HG03135 (cell line): Measurements from ENCODE around the gene CEP112.
"Not testable (repeated sequence)": the region's sequence is repeated elsewhere in the genome, so short reads cannot be mapped to it uniquely, and the experiment has no call there.

Experiments
- ATAC-seq: cut with Tn5 transposase; IDR thresholded peaks from one replicate; pipeline ENCODE4 v1.9.1; 2021; ENCODE audit warnings: mild to moderate bottlenecking, moderate library complexity; ENCODE audit not compliant: unreplicated experiment

The CEP112 gene

DNA sequence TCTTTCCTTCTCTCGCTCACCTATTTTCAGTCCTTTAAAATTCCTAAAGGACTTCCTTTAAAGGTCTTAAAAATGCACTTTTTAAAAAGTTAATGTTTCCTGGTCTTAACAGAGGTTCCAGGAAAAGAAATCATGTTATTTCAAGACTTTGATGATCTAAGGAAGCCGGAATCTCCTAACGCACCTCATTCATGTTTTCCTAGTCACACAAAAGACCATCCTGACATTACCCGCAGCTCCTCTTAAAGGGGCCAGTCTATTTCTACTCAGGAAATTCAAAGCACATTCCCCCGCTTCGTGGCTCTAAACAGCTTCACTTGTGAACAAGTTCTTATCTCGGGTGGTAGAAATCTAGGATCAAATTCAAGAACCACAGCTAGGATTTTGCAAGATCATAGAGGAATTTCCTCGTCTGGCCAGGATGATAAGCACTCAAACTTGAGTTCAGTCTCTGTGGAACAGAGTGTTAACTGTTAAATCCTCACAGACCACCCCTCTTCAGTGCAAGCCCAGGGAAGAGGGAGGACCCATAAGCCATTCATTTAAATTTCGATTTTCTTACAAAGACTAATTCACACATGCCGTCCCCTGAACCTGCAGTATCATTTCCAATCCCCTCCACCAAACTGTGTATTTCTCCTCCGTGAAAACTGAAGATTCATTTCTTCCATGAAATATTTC, 493.4 kb downstream of the CEP112 start:
- ATAC-seq: no peak

DNA sequence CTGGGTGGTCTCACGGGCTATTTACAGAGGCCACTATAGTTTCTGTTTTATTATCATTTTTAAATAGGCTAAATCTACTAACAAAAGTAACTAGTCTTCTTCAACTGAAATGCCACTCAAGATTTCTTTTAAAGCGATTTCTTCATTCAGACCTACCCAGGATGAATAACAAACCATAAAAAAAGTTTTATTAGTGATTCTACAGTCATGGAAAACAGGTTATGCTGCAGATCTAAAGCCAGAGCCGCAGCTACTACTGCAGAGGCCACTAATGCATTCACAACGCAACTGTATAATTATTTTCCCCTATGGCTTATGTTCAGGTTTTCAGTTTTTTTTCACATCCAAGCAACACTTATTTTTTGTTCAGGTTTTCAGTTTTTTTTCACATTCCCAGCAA, 494.3 kb downstream of the CEP112 start:
- ATAC-seq: no peak

DNA sequence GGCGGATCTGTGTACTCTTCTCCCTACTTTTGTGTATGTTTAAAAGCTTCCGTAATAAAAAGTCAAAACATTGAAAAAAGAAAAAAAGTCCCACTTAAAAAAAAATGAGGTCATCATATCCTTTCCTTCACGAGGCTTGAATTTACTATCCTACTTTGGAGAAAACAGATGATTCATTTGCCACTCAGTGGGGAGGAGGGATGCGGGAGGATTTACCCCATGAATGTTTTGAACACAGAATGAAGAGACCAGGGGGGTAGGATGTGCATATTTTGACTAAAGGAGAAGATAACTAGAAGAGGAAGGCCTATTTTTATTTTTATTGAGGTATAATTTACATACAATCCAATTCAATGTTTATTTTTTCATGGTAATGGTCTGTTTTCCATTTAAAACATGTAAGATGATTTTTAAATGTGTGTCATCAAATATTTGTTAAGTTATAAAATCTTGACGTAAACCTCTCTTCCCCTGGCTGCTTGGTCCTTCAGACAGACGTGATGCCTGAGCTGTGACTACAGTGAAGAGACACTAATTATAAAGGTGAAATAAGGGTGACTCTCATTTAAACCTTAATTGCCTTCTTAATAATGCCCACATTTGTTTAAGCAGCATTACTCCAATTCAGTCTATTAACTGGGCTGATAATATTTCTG, 495.1 kb downstream of the CEP112 start:
- ATAC-seq: no peak

DNA sequence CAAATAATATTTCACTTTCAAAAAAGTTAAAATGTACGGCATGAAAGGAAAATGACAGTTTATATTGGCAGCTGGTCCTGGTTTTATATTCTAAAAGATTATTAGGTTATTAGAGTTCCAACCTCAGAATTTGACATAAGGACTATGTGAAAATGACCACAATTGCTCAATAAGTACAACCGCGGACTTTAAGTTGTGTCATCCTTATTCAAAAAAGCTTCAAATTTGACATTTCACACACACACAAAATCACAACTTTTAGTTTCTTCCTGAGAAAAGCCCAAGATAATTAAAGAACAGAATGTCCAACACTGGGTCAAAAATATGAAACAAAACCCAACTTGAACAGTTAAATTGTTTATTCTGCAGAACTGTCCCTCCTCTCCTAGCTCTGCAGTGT, 497.3 kb downstream of the CEP112 start:
- ATAC-seq: no peak

DNA sequence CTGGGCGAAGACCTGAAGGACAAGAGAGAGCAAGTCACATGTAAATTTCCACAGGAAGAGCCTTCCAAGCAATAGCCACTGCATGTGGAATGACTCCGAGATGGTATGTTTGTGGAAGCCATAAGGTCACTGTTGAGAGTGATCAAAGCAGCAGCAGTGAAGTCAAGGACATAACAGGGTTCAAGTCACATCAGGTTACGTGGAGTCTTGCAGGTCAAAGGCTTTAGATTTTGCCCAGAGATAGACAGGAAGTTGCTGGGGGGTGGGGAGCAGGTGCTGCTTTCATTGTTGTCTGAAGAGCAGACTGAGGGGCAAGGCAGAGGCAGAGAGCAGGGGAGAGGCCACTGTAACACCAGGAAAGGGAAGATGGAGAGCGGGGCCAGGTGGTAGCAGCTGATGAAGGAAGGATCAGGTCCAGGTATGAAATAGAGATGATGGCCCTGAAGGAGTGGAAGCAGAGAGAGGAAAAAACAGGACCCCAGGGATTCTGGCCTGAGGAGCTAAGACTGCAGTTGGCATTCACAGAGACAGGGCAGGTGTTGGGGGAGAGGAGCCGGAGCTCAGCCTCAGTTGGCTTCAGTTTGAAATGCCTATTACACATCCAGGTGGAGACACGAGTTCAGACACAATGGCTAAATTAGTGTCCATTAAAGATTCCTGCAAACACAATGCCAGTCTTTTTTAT, 501.2 kb downstream of the CEP112 start:
- ATAC-seq: no peak

DNA sequence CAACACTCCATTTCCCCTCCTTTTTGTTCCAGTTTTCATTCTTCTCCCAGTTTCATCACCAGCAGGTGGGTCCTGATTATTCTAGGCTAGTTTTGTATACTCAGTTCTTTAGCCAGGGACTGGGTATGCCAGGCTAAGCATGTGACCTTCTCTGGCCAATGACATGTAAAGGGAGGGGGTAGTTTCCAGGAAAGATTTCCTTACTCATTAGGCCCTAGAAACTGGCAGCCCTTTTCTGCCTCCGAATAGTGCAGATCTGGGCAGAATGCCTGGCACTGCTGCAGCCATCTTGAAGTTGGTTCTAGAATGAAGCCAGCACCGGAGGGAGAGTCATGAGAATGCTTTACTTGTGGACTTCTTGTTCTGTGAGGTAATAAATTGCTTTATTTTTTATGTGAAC, 503.6 kb downstream of the CEP112 start:
- no peak for ATAC-seq

DNA sequence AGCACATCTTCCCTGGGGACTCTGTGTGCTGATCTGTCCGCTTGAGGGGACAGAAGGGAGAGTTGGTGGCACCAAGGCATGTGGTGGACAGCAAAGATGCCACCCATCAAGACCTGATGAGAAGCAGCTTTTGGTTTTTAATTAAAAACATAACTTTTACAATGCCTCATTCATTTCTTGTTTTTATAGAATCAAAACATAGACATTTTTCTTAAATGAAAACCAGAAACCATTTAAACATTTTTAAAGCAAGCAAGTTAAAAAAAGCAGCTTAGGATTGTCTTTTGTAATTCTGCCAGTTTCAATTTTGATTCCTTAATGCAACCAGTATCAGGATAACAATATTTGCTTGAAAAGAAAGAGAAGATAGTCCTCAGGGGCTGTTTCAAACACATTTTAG, 506.8 kb downstream of the CEP112 start:
- ATAC-seq: no peak

DNA sequence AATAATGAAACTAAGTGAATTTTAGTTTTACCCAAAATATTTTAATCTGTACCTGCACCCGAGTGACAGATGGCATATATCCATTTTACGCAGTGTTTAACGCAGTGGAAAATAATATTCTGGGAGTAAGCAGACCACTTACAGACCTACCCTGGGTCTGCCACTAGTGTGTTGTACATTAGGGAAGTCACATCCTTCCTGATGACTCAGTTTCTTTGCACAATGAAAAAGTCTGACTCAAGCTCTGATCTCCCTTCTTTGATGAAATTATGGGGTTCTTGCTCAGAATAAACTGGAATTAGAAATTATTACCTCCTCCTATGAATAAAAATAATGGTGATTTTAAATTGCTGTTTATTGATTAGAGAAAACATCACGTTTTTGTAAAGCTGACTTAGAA, 507.3 kb downstream of the CEP112 start:
- ATAC-seq: no peak

DNA sequence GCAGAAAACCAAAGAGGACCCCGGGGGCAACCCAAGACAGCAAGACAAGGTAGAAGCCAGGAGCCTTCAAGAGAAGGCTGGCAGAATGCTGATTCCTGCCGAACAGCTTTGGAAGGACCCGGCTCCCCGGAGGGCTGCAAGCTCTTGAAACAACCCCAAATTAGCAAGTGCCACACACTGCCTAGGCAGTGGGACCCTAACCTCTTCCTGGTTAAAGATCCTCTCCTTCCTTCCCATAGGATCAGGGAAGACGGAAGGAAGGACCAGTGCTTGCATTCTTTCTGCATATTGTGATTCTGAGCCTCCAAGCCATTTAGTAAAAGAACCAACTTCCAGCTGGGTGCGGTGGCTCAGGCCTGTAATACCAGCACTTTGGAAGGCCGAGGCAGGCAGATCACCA, 508.5 kb downstream of the CEP112 start:
- no peak for ATAC-seq

DNA sequence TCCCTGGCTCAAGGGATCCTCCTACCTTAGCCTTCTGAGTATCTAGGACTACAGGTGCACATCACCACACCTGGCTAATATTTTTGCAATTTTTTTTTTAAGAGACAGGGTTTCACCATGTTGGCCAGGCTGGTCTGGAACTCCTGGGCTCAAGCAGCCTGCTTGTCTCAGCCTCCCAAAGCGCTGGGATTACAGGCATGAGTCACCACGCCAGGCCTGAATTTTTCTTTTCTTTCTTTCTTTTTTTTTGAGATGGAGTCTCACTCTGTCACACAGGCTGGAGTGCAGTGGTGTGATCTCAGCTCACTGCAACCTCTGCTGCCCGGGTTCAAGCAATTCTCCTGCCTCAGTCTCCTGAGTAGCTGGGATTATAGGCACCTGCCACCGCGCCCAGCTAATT, 510.2 kb downstream of the CEP112 start:
- ATAC-seq: not testable (repeated sequence)

DNA sequence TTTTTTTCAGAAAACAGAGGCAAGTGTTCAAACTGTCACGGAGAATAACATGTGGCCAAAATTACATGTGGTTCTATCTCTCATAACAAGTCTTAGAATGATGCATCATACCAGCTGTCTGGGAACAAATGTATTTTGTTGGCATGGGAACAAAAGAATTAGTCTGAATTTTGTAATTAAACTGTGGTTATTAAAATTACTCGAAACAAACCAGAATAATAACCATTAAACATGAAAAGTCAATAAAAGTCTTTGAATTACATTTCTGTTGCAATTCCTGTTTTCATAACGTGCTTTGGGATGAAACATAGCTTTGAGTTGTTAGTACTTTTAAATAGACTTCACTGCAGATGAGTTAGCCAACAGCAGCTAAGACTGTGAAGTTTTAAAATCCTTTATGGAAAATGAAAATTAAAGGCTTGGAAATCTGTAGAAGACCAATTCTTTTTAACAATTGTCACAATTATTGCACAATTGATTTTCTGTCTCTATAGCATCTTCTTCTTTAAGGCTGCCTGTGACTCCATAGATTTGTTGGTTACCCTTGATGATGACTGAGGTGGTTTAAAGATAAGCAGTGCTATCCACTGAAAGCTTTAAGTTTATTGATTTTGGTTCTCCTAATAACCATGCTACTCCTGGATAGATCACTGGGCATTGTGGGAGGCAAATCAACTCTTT, 512.6 kb downstream of the CEP112 start:
- no peak for ATAC-seq

DNA sequence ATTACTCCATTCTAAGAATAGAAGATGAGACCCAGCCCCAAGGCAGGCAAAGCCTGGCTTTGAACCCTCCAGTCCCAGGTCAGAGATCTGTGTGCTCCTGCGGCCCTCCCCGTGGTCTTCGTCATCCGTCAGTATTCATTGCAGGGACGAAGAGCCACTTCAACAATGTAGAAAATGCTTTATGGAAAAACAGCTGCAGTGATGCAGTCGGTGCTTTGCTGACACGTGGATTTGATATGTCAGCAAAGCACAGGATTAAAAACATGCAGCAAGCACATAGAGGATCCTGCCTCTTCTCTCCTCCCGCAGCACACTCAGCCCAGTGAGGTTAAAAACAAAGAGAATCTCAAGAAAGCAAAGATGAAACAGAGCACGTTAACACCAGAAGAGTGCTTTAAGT, 513.4 kb downstream of the CEP112 start:
- ATAC-seq: no peak

DNA sequence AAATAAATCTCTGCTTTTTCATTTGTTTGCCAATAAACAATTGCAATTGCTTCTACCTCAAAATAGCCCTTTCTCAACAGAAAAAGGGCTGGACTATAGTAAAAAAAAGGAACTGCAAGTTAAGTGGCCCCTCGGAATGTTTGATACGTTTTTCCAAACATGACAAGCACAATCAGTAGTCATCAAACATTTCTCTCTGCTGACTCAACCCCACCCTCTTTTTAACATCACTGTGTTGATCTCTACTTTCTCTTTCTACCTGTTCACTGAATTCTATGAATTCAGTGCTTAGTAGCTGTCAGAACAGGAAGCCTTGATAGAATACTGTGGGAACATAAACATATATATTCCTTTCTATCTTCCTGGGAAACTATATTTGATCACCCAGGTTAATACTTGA, 514.0 kb downstream of the CEP112 start:
- no peak for ATAC-seq

DNA sequence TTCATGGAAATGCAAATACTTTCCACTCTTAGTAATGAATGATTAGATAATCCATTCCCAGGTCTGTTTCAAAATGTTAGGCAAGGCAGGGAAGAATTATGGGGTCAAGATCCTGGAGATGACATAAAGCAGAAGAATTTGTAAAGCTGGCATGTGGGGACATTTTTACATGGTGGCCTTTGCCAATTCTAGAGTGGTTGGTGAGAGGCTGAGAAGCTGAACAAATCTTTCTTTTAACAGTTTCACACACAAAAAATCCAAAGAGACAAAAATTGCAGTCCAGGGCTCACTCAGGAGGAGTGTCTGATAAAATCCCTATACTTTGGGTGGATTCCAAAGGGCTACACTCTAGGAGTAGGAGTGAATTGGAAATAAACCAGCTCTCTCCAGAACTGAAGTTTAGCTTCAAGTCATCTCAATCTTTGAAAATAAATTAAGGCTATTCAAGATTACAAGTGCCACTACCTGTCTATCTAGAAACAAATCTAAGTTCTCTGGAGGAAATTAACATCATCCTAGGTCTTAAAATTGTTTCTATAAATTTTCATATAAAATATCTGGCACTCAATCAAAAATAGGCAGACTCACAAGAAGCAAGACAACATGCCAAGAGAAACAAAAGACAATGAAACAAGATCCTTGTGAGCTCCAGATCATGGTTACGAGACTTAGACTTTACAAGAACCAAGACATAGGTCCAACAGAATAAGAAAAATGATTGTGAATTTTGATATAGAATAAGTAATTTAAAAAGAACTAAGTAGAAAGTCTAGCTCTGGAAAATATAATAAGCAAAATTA, 517.5 kb downstream of the CEP112 start:
- ATAC-seq: no peak

DNA sequence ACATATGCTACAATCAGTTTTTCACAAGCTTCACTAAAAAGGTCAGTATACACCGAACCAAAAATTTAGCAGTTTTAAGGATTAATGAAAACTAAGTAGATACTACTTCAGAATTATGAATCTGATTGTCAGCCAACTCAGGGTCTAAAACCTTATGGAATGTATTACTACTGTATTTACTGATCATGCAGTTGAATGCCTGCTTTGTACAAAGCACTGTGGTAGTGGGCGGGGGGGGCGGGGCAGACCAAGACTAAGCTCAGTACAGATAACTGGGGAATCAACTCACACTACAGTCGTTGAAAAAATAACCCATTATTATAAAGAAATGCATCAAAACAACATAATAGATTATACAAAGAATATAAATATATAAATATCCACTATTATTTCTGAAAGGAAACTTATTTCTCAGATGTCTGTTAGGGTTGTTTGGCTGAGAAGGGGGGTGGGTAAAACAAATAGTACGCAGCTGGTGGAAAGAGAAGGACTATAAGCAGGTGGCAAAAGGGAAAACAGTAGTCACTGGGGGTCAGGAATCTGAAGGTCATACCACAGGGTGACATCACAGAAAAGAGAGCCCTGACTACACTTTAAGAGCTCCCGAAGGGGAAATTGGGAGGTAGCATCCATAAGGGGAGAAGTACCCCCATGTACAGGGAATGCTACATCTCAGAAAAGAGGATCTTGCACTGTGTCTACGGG, 521.1 kb downstream of the CEP112 start:
- no peak for ATAC-seq

DNA sequence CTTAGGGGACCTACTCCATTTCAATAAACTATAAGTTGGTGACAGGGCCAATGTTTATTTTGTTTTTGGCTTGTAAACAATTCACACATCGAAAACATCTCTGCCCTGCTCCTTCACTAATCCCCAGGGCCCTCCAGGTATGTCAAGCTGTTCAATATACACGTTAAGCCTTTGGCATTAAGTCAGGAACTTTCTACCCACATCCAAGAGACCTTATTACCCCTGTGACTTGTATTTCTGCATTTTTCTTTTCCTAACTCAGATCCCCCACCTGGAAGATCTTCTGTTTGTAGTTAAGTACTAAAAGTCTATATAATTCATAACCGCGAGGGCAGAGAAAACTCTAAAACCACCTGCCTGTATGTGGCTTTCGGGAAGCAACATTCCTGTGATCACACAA, 523.7 kb downstream of the CEP112 start:
- ATAC-seq: no peak

DNA sequence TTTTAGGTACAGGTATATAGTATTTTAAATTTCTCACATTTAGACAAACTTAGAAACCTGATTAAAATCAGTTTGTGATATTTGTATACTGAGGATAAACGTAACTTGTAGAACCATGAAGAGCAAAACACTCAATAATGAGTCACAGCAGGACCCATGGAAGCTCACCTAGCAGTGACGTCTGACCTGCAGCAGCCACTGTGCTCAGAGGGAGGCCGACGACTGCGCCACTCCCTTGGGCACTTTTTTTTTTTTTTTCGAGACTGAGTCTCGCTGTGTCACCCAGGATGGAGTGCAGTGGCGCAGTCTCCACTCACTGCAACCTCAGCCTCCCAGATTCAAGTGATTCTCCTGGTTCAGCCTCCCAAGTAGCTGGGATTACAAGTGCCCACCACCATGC, 524.3 kb downstream of the CEP112 start:
- no peak for ATAC-seq

DNA sequence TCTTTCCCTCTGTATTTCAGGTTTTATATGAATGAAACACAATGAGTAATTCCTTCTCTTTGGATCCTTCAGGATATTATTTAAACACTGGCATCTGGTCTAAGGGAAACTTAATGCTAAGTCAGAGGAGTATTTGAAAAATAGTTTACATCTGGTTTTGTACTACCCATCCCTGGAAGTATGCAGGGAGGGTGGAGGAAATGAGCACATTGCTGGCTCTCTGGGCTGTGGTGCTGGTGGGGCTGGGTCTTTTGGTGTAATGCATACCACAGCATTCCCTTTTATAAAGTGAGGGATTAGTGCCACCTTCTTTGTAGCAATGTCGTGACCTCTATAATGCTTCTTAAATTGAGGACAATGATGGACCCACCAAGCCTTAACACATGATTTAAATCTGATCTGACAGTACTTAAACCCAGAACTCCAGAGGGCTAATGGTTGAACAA, 525.0 kb downstream of the CEP112 start:
- no peak for ATAC-seq

DNA sequence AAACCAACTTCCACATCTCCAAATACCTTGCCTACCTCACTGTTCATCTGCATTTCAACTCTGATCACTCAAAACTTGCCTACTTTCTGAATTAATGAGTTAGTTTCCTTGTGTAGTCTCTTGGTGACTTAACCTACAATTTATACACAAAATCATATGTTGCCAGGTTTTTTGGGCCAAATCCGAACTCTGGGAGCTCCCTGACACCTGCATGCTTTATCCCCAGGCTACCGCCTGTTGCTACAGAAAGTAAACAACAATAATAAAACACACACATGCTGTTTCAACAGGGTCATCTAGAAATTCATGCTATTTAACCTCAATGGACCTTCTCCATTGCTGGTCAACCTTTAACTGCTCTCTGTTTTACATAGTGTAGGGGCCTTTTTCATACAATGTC, 526.0 kb downstream of the CEP112 start:
- ATAC-seq: no peak

DNA sequence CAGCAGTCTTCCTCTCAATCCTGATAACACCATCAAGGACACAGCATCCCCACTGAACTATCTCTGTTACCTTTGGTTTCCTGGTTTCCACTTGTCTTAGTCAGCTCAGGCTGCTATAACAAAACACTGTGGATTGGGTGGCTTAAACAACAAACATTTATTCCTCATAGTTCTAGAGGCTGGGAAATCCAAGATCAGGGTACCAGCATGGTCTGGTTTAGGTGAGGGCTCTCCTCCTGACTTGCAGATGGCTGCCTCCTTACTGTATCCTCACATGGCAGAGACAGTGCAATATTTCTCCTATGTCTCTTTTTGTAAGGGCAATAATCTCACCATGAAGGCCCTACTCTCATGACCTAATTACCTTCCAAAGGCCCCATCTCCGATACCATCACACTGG, 527.2 kb downstream of the CEP112 start:
- ATAC-seq: no peak
